Body of pancreas (tissue), 4 donors: Measurements from ENCODE around the gene KMT2C.

Experiments
- CTCF ChIP-seq, 7 experiments: fragments of 450-650 bp in 4 of 7; fragments of 200-600 bp in 3 of 7; sonication (generic) in 3 of 7; IDR thresholded peaks; one replicate each; pipeline ENCODE4 v1.5.1; 2016 to 2019; ENCODE audit warnings: antibody characterized with exemption in 7 of 7
- POLR2A ChIP-seq, 3 donors: fragments of 450-650 bp; IDR thresholded peaks; one replicate each; pipeline ENCODE4 v1.6.1; 2016; ENCODE audit warnings: antibody characterized with exemption in 3 of 3, mild to moderate bottlenecking in 2 of 3

GRCh38 chr7:152107945-152108344 is 327.9 kb downstream of the KMT2C start:
- TF ChIP-seq CTCF (IDR thresholded peaks at IDR 0.05) (no peak), POLR2A (IDR thresholded peaks at IDR 0.05) (no peak)
